Vein endothelial cell (primary cell): Measurements from ENCODE around the gene FMNL3. TPM values are rescaled to one million over a fixed set of nuclear protein-coding genes. Genes with fewer than 3 reads are reported as not detected.

Source experiments
- small RNA-seq: library from RNA; depleted of rRNA; stranded (forward); fragments of <200 nt; gene quantifications from one replicate; pipeline ENCODE3, GENCODE V24; 2012
- total RNA-seq: library from RNA; depleted of rRNA; stranded (reverse); fragments of >200 nt; gene quantifications from 2 replicates; pipeline ENCODE4 v1.2.3, GENCODE V29; 2012

FMNL3 gene
- total RNA-seq = 135 and 136 TPM in 2 replicates

DNA sequence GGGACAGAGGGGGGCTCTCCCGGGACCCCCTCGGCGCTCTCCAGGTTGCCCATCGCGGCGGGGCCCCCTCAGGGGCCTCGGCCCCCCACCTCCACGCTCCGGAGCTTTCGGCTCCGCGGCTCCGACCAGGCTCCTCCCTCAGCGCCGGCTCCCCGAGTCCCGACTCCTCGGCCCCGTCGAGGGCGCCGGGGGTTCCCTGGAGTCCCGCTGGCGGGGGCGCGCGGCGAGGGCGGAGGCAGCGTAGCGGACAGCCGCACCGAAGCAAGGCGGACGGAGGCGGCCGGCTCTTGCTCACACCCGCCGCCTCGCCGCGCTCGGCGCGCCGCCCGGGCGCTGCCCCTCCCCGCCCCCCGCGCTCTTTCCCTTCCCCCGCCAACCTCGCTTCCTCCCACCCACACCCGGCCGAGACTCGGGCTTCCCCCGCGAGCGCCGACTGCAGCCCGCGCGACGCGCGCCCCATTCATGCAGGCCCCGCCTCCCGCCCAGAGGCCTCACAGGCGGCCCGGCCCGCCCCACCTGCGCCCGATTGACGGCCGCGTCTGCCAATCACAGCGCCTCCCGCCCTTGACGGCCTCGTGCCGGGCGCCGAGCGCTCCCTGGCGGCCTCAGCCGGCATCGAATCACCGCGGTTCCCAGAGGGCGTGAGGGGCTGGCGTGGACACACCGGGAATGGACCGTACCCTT lies at the start of gene FMNL3:
Gene FMNL3, minus strand, starts transcription at position 278 of the 684 bp plus-strand sequence. Its CDS starts 225 bp downstream, at position 53.

GRCh38 chr12:49740930-49741881 lies 34.0 kb upstream of the FMNL3 start, which contains the start of gene TMBIM6:
TSS of gene TMBIM6 (plus strand) at chr12:49741557. CDS start at chr12:49752494, 10,937 bp downstream.

DNA sequence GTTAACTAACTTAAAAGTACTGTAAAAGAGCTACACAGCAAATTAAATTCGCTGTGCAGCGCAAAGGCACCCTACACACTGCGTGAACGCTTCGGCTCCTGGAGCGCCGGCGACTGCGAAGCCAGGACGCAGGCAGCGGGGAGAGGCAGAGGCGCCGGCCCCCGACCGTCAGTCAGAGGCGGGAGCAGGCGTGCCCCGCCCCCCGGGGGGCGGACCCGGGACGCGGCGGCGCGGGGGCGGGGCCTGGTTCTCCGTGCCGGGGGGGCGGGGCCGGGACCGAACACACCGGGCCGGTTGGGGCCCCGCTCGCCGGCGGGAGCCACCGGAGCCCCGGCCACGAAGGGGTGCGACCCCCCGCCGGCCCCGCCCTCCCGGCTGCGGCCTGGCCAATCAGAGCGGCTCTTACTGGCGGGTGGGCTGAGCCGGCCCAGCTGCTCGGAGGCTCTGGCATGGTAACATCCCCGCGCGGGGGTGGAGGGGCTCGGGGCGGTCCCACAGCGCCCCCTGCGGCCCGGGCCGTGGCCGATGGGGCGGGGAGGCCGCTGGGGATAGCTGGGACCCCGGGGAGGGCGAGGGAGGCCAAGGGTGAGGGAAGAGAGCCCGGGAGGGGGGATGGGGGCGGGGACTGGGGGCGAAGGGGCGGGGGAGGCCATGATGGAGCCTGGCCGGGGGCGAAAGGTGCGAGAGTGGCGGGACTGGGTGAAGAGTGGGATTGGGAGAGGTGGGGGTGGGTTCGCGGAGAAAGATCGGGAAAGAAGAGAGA lies 83.9 kb downstream of the FMNL3 start, which contains the start of gene PRPF40B:
Gene PRPF40B, plus strand, starts transcription at position 420 of the 763 bp plus-strand sequence. Its CDS starts 30 bp downstream, at position 450.

GRCh38 chr12:49605539-49605938 lies 101.7 kb downstream of the FMNL3 start, which contains the start of gene FAM186B:
TSS of gene FAM186B (minus strand) at chr12:49605639. CDS start at chr12:49605477, 162 bp downstream.

Small RNA genes lying within 50 kb of the gene (small RNA-seq; reads per million reads assigned to genes)
- gene AC020612.2 (not detected), gene HIGD1AP9 (not detected), gene POLR2KP1 (not detected), gene RNU6-834P (not detected)

Other genes starting within 250 kb of the FMNL3 start
- under 0.01 TPM in 1 of 2 replicates, not detected in the other for gene KCNH3, start 168.4 kb downstream of the FMNL3 start, total RNA-seq
- gene MCRS1, start 139.3 kb downstream of the FMNL3 start, total RNA-seq = 68.9 and 78.4 TPM in 2 replicates
- 0.48 and 0.65 TPM in 2 replicates for gene FAM186B, start 101.8 kb downstream of the FMNL3 start, total RNA-seq
- gene PRPF40B, start 83.8 kb downstream of the FMNL3 start, total RNA-seq = 3.7 and 4.6 TPM in 2 replicates
- 376 and 434 TPM in 2 replicates for gene TMBIM6, start 34.2 kb upstream of the FMNL3 start, total RNA-seq
- gene NCKAP5L, start 121.0 kb upstream of the FMNL3 start, total RNA-seq = 28.2 and 37.2 TPM in 2 replicates
- 2.6 and 3.4 TPM in 2 replicates for gene BCDIN3D, start 135.7 kb upstream of the FMNL3 start, total RNA-seq
- not detected in 2 replicates for gene FAIM2, start 196.5 kb upstream of the FMNL3 start, total RNA-seq
- gene AQP2, start 243.3 kb upstream of the FMNL3 start, total RNA-seq = not detected in 2 replicates